NCI-H345 (cell line): ENCODE measurements around the gene BEX4.

Experiments used
- DNase-seq: peaks from one replicate; lab custom pipeline; 2025; lab: John Stamatoyannopoulos, UW

BEX4 gene

GRCh38 chrX:103240155-103240554 lies 25.2 kb downstream of the BEX4 start:
- DNase-seq = no peak

- no peak for DNase-seq
Measured at GRCh38 chrX:103248553-103248952, 33.6 kb downstream of the BEX4 start.

GRCh38 chrX:103249805-103250204 lies 34.9 kb downstream of the BEX4 start:
- no peak for DNase-seq

GRCh38 chrX:103250977-103251376 lies 36.1 kb downstream of the BEX4 start:
- DNase-seq = no peak

- DNase-seq = no peak
Measured at GRCh38 chrX:103253608-103254007, 38.7 kb downstream of the BEX4 start.

- DNase-seq = peak; percentile 54
Measured at GRCh38 chrX:103254171-103254824, 39.4 kb downstream of the BEX4 start.

- peak; percentile 83 for DNase-seq
Measured at GRCh38 chrX:103254921-103255493, 40.1 kb downstream of the BEX4 start, which contains the start of gene TCEAL8. Gene TCEAL8, minus strand, starts transcription at chrX:103255155. Its CDS starts 1,176 bp downstream, at chrX:103253979.

GRCh38 chrX:103256651-103257050 lies 41.7 kb downstream of the BEX4 start:
- DNase-seq = no peak

GRCh38 chrX:103258275-103258674 lies 43.4 kb downstream of the BEX4 start:
- no peak for DNase-seq
